Measurements from ENCODE around the gene GABRB1.

DNA sequence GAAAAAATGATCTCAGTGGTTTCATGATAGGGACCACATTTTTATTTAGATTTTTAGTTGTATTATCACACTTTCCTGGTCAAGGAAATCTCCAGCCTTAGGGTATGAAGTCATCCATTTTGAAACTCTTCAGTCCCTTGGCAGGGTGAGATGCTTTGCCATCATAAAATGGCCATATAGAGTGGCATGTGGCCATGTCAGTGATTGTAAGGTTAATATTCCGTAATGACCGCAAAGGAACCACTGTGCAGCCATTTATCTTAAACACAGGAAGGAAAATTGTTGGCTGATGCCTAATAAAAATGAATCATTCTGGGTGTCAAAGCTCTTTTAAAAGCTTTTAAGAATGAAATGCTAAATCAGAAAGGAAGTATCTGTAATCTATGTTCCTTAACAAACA is 396.6 kb downstream of the GABRB1 start:
- TF ChIP-seq, protein P1, sequence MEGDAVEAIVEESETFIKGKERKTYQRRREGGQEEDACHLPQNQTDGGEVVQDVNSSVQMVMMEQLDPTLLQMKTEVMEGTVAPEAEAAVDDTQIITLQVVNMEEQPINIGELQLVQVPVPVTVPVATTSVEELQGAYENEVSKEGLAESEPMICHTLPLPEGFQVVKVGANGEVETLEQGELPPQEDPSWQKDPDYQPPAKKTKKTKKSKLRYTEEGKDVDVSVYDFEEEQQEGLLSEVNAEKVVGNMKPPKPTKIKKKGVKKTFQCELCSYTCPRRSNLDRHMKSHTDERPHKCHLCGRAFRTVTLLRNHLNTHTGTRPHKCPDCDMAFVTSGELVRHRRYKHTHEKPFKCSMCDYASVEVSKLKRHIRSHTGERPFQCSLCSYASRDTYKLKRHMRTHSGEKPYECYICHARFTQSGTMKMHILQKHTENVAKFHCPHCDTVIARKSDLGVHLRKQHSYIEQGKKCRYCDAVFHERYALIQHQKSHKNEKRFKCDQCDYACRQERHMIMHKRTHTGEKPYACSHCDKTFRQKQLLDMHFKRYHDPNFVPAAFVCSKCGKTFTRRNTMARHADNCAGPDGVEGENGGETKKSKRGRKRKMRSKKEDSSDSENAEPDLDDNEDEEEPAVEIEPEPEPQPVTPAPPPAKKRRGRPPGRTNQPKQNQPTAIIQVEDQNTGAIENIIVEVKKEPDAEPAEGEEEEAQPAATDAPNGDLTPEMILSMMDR (conservative IDR thresholded peaks at IDR 0.05; ENCODE audit: low read length): no peak
- no peak for TF ChIP-seq EZH2phosphoT487 (IDR thresholded peaks at IDR 0.05; ENCODE audit: borderline replicate concordance, low read depth, low read length)
